RWPE1 (cell line): Measurements from ENCODE around the gene NAA38.

Experiments
- CTCF ChIA-PET: fragments of 350-600 bp; sonication (Branson Sonifier 250); formaldehyde crosslinking; extraction: SDS; loops from one replicate; lab custom pipeline; 2021; lab: Yijun Ruan, JAX
- POLR2A ChIA-PET: fragments of 400-600 bp; formaldehyde crosslinking; extraction: SDS; loops from one replicate; lab custom pipeline; 2020; ENCODE audit warnings: antibody characterized with exemption; ENCODE audit not compliant: low non-redundant PET; lab: Yijun Ruan, JAX
- DNase-seq: peaks from one replicate; pipeline ENCODE4 v3.0.0; 2012; ENCODE audit warnings: low spot score
- H3K27ac ChIP-seq: fragments of 450-650 bp; 2 replicates; pipeline ENCODE4 v1.5.1; 2017
- TF ChIP-seq, protein P1 (sequence below): fragments of 450-650 bp; conservative IDR thresholded peaks from 2 replicates; pipeline ENCODE4 v1.5.1; 2017; ENCODE audit warnings: low read depth, mild to moderate bottlenecking

Gene NAA38

GRCh38 chr17:7842380-7843256, 14.7 kb downstream of the NAA38 start:
- peak overlapping the region; percentile 94 for H3K27ac ChIP-seq
- CTCF ChIA-PET: interaction anchor here (0.5 to 1.3 kb wide), 5 partner anchors 9 to 215 kb away, joined by 3 to 5 read pairs (median 3); partner anchors contain the start of gene TP53
- DNase-seq: no peak
- TF ChIP-seq, protein P1, sequence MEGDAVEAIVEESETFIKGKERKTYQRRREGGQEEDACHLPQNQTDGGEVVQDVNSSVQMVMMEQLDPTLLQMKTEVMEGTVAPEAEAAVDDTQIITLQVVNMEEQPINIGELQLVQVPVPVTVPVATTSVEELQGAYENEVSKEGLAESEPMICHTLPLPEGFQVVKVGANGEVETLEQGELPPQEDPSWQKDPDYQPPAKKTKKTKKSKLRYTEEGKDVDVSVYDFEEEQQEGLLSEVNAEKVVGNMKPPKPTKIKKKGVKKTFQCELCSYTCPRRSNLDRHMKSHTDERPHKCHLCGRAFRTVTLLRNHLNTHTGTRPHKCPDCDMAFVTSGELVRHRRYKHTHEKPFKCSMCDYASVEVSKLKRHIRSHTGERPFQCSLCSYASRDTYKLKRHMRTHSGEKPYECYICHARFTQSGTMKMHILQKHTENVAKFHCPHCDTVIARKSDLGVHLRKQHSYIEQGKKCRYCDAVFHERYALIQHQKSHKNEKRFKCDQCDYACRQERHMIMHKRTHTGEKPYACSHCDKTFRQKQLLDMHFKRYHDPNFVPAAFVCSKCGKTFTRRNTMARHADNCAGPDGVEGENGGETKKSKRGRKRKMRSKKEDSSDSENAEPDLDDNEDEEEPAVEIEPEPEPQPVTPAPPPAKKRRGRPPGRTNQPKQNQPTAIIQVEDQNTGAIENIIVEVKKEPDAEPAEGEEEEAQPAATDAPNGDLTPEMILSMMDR: no peak
- POLR2A ChIA-PET: interaction anchor here (1.2 to 1.5 kb wide), 2 partner anchors 9 to 14 kb away, joined by 3 to 5 read pairs; partner anchors contain the start of gene NAA38

GRCh38 chr17:7841915-7842379, 15.4 kb downstream of the NAA38 start:
- H3K27ac ChIP-seq: peak overlapping the region; percentile 94
- TF ChIP-seq, protein P1: no peak
- POLR2A ChIA-PET: interaction anchor here (1.5 kb wide), 1 partner anchor 9 kb away, joined by 5 read pairs; no protein-coding TSS in a partner anchor
- CTCF ChIA-PET: interaction anchor here (1.3 kb wide), 1 partner anchor 98 kb away, joined by 3 read pairs; no protein-coding TSS in a partner anchor
- DNase-seq: peak; percentile 84

DNA sequence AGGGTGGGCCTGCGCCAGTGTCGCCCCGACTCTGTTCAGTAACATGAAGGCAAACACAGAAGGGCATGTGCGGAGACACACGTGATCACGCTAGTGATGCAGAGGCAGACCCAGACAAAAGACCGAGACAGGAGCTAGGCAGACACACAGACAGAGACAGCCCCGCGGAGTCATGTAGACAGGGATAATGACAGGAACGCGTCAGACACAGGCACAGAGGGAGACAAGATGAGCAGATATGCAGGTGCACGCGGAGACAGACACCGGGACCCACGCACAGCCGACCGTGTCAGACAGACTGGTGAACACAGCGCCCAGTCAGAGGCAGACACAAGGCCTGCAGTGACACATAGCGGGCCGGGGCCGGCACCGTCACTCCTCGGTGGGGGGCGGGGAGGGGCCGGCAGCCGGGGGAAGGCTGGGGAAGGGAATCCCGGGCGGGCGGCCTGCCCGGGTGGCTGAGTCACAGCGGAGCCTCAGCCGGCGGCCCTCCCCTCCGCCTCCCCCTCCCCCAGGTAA, 15.9 kb downstream of the NAA38 start:
- DNase-seq: peak; percentile 81
- CTCF ChIA-PET: interaction anchor here (0.6 to 1.3 kb wide), 2 partner anchors 21 to 98 kb away, joined by 3 read pairs; no protein-coding TSS in a partner anchor
- TF ChIP-seq, protein P1: peak; percentile 42
- H3K27ac ChIP-seq: peak overlapping the region; percentile 94
- POLR2A ChIA-PET: no interaction called here

GRCh38 chr17:7840875-7841274, 16.5 kb downstream of the NAA38 start:
- peak overlapping the region; percentile 94 for H3K27ac ChIP-seq
- TF ChIP-seq, protein P1: no peak
- no peak for DNase-seq
- ChIA-PET CTCF (interaction anchor here (0.6 kb wide), 2 partner anchors 21 to 148 kb away, joined by 3 read pairs; no protein-coding TSS in a partner anchor), POLR2A (no interaction called here)

- H3K27ac ChIP-seq: no peak overlapping the region
- ChIA-PET POLR2A (no interaction called here), CTCF (interaction anchor here (0.6 kb wide), 2 partner anchors 149 to 167 kb away, joined by 3 read pairs; no protein-coding TSS in a partner anchor)
- no peak for DNase-seq
- TF ChIP-seq, protein P1: no peak
Measured at GRCh38 chr17:7840441-7840840, 16.9 kb downstream of the NAA38 start.

DNA sequence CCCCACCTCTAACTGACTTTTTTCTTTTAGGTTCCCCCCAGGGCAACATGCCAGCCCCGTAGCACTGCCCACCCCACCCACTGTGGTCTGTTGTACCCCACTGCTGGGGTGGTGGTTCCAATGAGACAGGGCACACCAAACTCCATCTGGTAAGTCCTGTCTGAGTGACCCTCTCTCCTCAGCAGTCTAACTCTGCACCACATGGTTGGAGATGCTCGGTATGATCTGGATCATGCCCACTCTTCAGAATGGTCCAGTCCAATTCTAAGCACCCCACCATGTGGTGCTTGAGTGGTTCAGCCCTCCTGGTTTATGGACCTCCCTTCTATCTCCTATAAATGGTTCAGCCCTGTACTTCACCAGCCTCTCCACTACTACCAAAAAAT, 17.5 kb downstream of the NAA38 start:
- TF ChIP-seq, protein P1: no peak
- no peak for DNase-seq
- POLR2A ChIA-PET: interaction anchor here (1.2 kb wide), 1 partner anchor 17 kb away, joined by 7 read pairs; the partner anchor contains the start of gene NAA38
- peak overlapping the region; percentile 75 for H3K27ac ChIP-seq
- CTCF ChIA-PET: interaction anchor here (0.6 to 1.7 kb wide), 2 partner anchors 11 to 167 kb away, joined by 3 to 4 read pairs; no protein-coding TSS in a partner anchor
